ENCODE data around the gene IRF9.

- TF ChIP-seq CTCF (IDR thresholded peaks at IDR 0.05) = no peak
- no peak for TF ChIP-seq POLR2A (IDR thresholded peaks at IDR 0.05)
Observed at GRCh38 chr14:24130717-24131548, 30.1 kb upstream of the IRF9 start.

All from breast epithelium (tissue), 3 donors.